Measurements from ENCODE around the gene GNB1L. TPM values are rescaled to one million over a fixed set of nuclear protein-coding genes. Genes with fewer than 3 reads are reported as not detected.

GNB1L gene
- total RNA-seq, 1 donor, result 4.0 TPM

DNA sequence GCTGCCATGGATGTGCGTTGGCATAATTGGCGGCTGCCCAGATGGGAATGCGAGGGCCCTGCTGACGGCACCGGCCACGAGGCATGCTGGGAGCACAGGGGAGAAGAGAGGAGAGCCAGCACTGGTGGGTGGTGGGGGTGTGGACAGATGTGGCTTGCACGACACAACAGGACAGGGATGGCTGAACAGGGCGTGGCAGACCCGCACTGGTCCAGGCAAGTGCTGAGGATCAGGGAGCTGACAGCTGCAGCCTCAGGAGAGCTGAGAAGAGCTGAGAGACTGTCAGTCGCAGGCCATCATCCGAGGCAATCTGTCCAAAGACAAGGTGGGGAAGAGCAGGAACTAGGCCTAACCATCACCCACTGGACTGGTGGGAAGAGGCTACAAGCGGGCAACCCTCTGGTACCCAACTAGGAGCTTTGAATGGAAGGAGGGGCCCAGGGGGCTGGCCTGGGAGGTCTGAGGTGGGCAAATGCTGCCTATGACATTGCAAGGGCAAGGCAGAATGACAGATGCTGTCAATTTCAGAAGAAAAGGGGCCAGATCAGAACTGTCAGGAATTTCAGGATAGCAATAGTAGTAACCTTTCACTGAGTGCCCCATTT is 2.4 kb downstream of the GNB1L start:
- no peak overlapping the region for H3K27ac ChIP-seq (ENCODE audit: low read depth, low read length)
- H2AFZ ChIP-seq (ENCODE audit: low read length), result no peak overlapping the region
- peaks cover 29% of the 10 kb centered on the region for H3K36me3 ChIP-seq (ENCODE audit: insufficient read depth, low read length)
- no peaks in the 10 kb centered on the region for H3K27me3 ChIP-seq (ENCODE audit: insufficient read depth, low read length)
- peak overlapping the region; percentile 98 for H3K4me2 ChIP-seq (ENCODE audit: insufficient read depth, low read length)
- no peak for TF ChIP-seq CTCF (IDR thresholded peaks at IDR 0.05; ENCODE audit: extremely low read depth, low read depth, low read length)
- H3K4me1 ChIP-seq (ENCODE audit: insufficient read depth, low read length), result peaks cover 27% of the 10 kb centered on the region
- peak; percentile 21 for DNase-seq (ENCODE audit: insufficient read length, low spot score, missing footprints)
- H3K9me3 ChIP-seq (ENCODE audit: low read depth, low read length), result no peaks in the 10 kb centered on the region
- no peak overlapping the region for H3K4me3 ChIP-seq (ENCODE audit: insufficient read depth, low read length)
- H3K79me2 ChIP-seq (ENCODE audit: insufficient read depth, low read length), result peaks cover 78% of the 10 kb centered on the region
- H4K20me1 ChIP-seq (ENCODE audit: insufficient read depth, low read length), result peaks cover 31% of the 10 kb centered on the region

DNA sequence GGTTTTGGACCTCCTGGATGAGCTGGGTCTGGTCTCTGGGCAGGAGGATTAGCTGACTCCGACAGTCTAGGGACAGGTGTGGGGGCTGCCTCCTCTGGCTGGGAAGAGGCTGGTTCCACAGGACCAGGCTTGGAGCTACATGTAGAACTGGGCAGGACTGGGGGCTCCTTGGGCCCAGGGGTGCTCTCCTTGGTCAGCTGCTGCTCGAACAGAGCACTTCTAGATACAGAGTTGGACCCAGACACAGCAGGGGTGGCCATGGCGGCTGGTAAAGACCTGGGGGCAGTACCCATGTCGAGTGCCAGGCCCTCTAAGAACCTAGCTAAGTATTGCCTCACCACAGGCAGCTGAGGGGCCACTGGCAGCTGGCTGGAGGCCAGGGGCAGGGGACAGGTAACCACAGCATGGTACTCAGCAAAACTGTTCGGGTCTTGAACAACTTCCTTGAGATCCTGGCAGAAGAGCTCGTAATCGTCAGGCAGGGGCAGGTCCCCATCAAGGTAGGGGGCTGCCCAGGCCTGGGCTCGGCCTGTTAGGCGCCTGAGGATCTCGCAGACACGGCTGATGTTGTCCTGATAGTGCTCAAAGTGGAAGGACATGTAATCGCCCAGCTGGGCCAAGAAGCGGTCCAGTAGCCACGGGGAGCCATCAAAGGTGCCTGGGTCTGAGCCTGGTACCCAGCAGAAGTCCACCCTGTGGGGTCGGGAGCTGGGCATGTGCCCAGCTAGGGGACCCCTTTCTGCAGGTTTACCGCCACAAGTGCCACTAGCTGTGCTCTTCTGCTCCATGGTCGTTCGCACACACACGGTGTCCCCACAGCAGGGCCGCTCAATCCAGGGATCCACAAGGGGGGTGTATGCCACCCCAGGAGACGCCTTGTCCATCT is 3.1 kb downstream of the GNB1L start:
- no peak for TF ChIP-seq CTCF (IDR thresholded peaks at IDR 0.05; ENCODE audit: extremely low read depth, low read depth, low read length)
- Histone ChIP-seq H3K4me2 (ENCODE audit: insufficient read depth, low read length) (no peak overlapping the region), H2AFZ (ENCODE audit: low read length) (no peak overlapping the region), H3K4me3 (ENCODE audit: insufficient read depth, low read length) (no peak overlapping the region), H3K27ac (ENCODE audit: low read depth, low read length) (no peak overlapping the region), H3K36me3 (ENCODE audit: insufficient read depth, low read length) (peaks cover 29% of the 10 kb centered on the region), H3K4me1 (ENCODE audit: insufficient read depth, low read length) (peaks cover 27% of the 10 kb centered on the region), H3K79me2 (ENCODE audit: insufficient read depth, low read length) (peaks cover 80% of the 10 kb centered on the region), H4K20me1 (ENCODE audit: insufficient read depth, low read length) (peaks cover 31% of the 10 kb centered on the region), H3K27me3 (ENCODE audit: insufficient read depth, low read length) (no peaks in the 10 kb centered on the region), H3K9me3 (ENCODE audit: low read depth, low read length) (no peaks in the 10 kb centered on the region)
- peak; percentile 38 for DNase-seq (ENCODE audit: insufficient read length, low spot score, missing footprints)

GRCh38 chr22:19850763-19851109 is 3.9 kb downstream of the GNB1L start:
- peaks cover 29% of the 10 kb centered on the region for H3K36me3 ChIP-seq (ENCODE audit: insufficient read depth, low read length)
- no peak overlapping the region for H3K27ac ChIP-seq (ENCODE audit: low read depth, low read length)
- no peak for TF ChIP-seq CTCF (IDR thresholded peaks at IDR 0.05; ENCODE audit: extremely low read depth, low read depth, low read length)
- H2AFZ ChIP-seq (ENCODE audit: low read length), result no peak overlapping the region
- peaks cover 20% of the 10 kb centered on the region for H3K4me1 ChIP-seq (ENCODE audit: insufficient read depth, low read length)
- peak; percentile 57 for DNase-seq (ENCODE audit: insufficient read length, low spot score, missing footprints)
- H4K20me1 ChIP-seq (ENCODE audit: insufficient read depth, low read length), result peaks cover 31% of the 10 kb centered on the region
- no peaks in the 10 kb centered on the region for H3K9me3 ChIP-seq (ENCODE audit: low read depth, low read length)
- H3K4me2 ChIP-seq (ENCODE audit: insufficient read depth, low read length), result no peak overlapping the region
- no peaks in the 10 kb centered on the region for H3K27me3 ChIP-seq (ENCODE audit: insufficient read depth, low read length)
- no peak overlapping the region for H3K4me3 ChIP-seq (ENCODE audit: insufficient read depth, low read length)
- peaks cover 74% of the 10 kb centered on the region for H3K79me2 ChIP-seq (ENCODE audit: insufficient read depth, low read length)
